GM19043 (cell line): ENCODE measurements around the gene TMEM127.
"Not testable (repeated sequence)": the region's sequence is repeated elsewhere in the genome, so short reads cannot be mapped to it uniquely, and the experiment has no call there.

ENCODE experiments used
- ATAC-seq: cut with Tn5 transposase; IDR thresholded peaks from one replicate; pipeline ENCODE4 v1.9.1; 2021; ENCODE audit warnings: low read depth; ENCODE audit not compliant: unreplicated experiment

The TMEM127 gene

GRCh38 chr2:96265840-96266679 is at the start of gene TMEM127, which contains the start of gene CIAO1:
TSS of gene TMEM127 (minus strand) at chr2:96265997. CDS start at chr2:96265381, 616 bp downstream.
TSS of gene CIAO1 (plus strand) at chr2:96266225. CDS start at chr2:96266351, 126 bp downstream.
- ATAC-seq = peak; percentile 90

- ATAC-seq = no peak
These were observed 49.2 kb upstream of the TMEM127 start for GRCh38 chr2:96315005-96315399.

- ATAC-seq = no peak
These were observed 42.5 kb upstream of the TMEM127 start for GRCh38 chr2:96308248-96308647.

- ATAC-seq = no peak
These were observed 40.6 kb upstream of the TMEM127 start for GRCh38 chr2:96306370-96306769.

GRCh38 chr2:96305979-96306308 is 40.1 kb upstream of the TMEM127 start:
- no peak for ATAC-seq

GRCh38 chr2:96305091-96305978 is 39.5 kb upstream of the TMEM127 start, which contains the start of gene SNRNP200:
TSS of gene SNRNP200 (minus strand) at chr2:96305546. CDS start at chr2:96305437, 109 bp downstream.
- peak; percentile 97 for ATAC-seq

GRCh38 chr2:96304606-96305005 is 38.8 kb upstream of the TMEM127 start:
- ATAC-seq = no peak

- no peak for ATAC-seq
These were observed 36.1 kb upstream of the TMEM127 start for GRCh38 chr2:96301865-96302264.

- no peak for ATAC-seq
These were observed 31.1 kb upstream of the TMEM127 start for GRCh38 chr2:96296925-96297324.

- ATAC-seq = not testable (repeated sequence)
These were observed 28.5 kb upstream of the TMEM127 start for GRCh38 chr2:96294271-96294670.

- no peak for ATAC-seq
These were observed 26.0 kb upstream of the TMEM127 start for GRCh38 chr2:96291751-96292150.

- ATAC-seq = no peak
These were observed 21.6 kb upstream of the TMEM127 start for GRCh38 chr2:96287273-96287856.

- no peak for ATAC-seq
These were observed 11.1 kb upstream of the TMEM127 start for GRCh38 chr2:96276787-96277499.

- ATAC-seq = no peak
These were observed 8.7 kb upstream of the TMEM127 start for GRCh38 chr2:96274355-96275056.

- ATAC-seq = no peak
These were observed 8.0 kb upstream of the TMEM127 start for GRCh38 chr2:96273763-96274162.

- no peak for ATAC-seq
These were observed 6.2 kb upstream of the TMEM127 start for GRCh38 chr2:96271995-96272394.

GRCh38 chr2:96267159-96267971 is 1.6 kb upstream of the TMEM127 start:
- ATAC-seq = no peak

- ATAC-seq = peak; percentile 1
These were observed 403 bp downstream of the TMEM127 start for GRCh38 chr2:96265349-96265839.
